HepG2 (cell line): Measurements from ENCODE around the gene MYL12B. TPM values are rescaled to one million over a fixed set of nuclear protein-coding genes. Genes with fewer than 3 reads are reported as not detected.

ENCODE experiments used
- ATAC-seq: fragments of 200-7000 bp; cut with Tn5 transposase; 3 replicates; pipeline ENCODE4 v1.9.1; 2020; ENCODE audit warnings: mild to moderate bottlenecking, moderate library complexity
- BruUV-seq: library from RNA; stranded (reverse); fragments of 400-500 nt; replicated peaks from 2 replicates; lab custom pipeline; 2021; lab: Mats Ljungman, UMichigan
- CTCF ChIA-PET: fragments of 300-600 bp; formaldehyde crosslinking; extraction: SDS; loops from one replicate; lab custom pipeline; 2021; ENCODE audit warnings: low total read pairs, inconsistent platforms, low intra/inter-chr PET ratio; lab: Yijun Ruan, JAX
- POLR2A ChIA-PET: fragments of 350-600 bp; sonication (Branson Sonifier 250); formaldehyde crosslinking; loops from one replicate; lab custom pipeline; 2020; ENCODE audit warnings: antibody characterized with exemption, inconsistent platforms; lab: Yijun Ruan, JAX
- DNase-seq: peaks from one replicate; pipeline ENCODE4 v3.0.0-alpha.2; 2015; ENCODE audit warnings: low spot score
- FAIRE-seq: peaks from 3 replicates; lab custom pipeline; 2011; peaks lifted over from hg19 to GRCh38; lab: Jason Lieb, UNC
- H2AFZ ChIP-seq: one replicate; pipeline ENCODE4 v1.6.1; 2011; ENCODE audit warnings: low read length, inconsistent platforms
- H3K27ac ChIP-seq: fragments of 300-600 bp; 3 replicates; pipeline ENCODE4 v1.8.0; 2011; ENCODE audit warnings: mixed run types, mild to moderate bottlenecking, mixed read lengths, low read length, inconsistent platforms; ENCODE audit not compliant: insufficient read depth; ENCODE audit errors: extremely low read length
- H3K27me3 ChIP-seq, 2 experiments: fragments of 200-600 bp in 1 of 2; 2 replicates in 1 of 2; 3 replicates in 1 of 2; pipeline versions ENCODE4 v1.6.0 to v1.8.0; 2011; ENCODE audit warnings: low read length in 2 of 2, mild to moderate bottlenecking in 2 of 2, moderate library complexity in 2 of 2, inconsistent platforms in 1 of 2; ENCODE audit not compliant: insufficient read depth in 2 of 2, control insufficient read depth in 1 of 2
- H3K36me3 ChIP-seq, 2 experiments: fragments of 200-600 bp in 1 of 2; replicated peaks in 1 of 2; 2 replicates in 1 of 2; 3 replicates in 1 of 2; pipeline versions ENCODE4 v1.5.1 to v1.8.0; 2011; ENCODE audit warnings: low read length in 2 of 2, inconsistent platforms in 1 of 2; ENCODE audit not compliant: insufficient read depth in 2 of 2, control insufficient read depth in 1 of 2
- H3K4me1 ChIP-seq: 2 replicates; pipeline ENCODE4 v1.5.1; 2012; ENCODE audit warnings: low read length, inconsistent platforms; ENCODE audit not compliant: insufficient read depth
- H3K4me2 ChIP-seq: 2 replicates; pipeline ENCODE4 v1.6.0; 2011; ENCODE audit warnings: low read depth, low read length, inconsistent platforms
- H3K4me3 ChIP-seq, 3 experiments: fragments of 200-600 bp in 1 of 3; sonication (generic), shearing (Covaris generic) in 1 of 3; replicated peaks in 1 of 3; 2 replicates each; pipeline ENCODE4 v1.5.1; 2011 to 2016; ENCODE audit warnings: low read length in 3 of 3, inconsistent platforms in 2 of 3, low read depth in 2 of 3, mild to moderate bottlenecking in 2 of 3, control low read depth in 1 of 3, mixed read lengths in 1 of 3; ENCODE audit not compliant: insufficient read depth in 1 of 3
- H3K79me2 ChIP-seq: one replicate; pipeline ENCODE4 v1.6.1; 2011; ENCODE audit warnings: low read length, inconsistent platforms; ENCODE audit not compliant: insufficient read depth
- H3K9ac ChIP-seq: 2 replicates; pipeline ENCODE4 v1.6.0; 2011; ENCODE audit warnings: mild to moderate bottlenecking, low read depth, low read length, inconsistent platforms; ENCODE audit not compliant: insufficient read depth
- H3K9me3 ChIP-seq: 2 replicates; pipeline ENCODE4 v1.5.1; 2012; ENCODE audit warnings: mild to moderate bottlenecking, low read length
- H4K20me1 ChIP-seq: 2 replicates; pipeline ENCODE4 v1.6.0; 2011; ENCODE audit warnings: inconsistent platforms, mild to moderate bottlenecking, low read length, moderate library complexity; ENCODE audit not compliant: insufficient read depth
- GATAD2A ChIP-seq: IDR thresholded peaks from 2 replicates; pipeline ENCODE4 v1.6.1; 2016
- RNF2 ChIP-seq: fragments of 450-650 bp; conservative IDR thresholded peaks from 2 replicates; pipeline ENCODE4 v1.6.1; 2016; ENCODE audit warnings: low read depth
- SNAPC4 ChIP-seq: sonication (generic); formaldehyde crosslinking; IDR thresholded peaks from 2 replicates; pipeline ENCODE4 v1.4.0; 2020; ENCODE audit warnings: mild to moderate bottlenecking, missing genetic modification reagents
- TBX2 ChIP-seq: sonication (generic); formaldehyde crosslinking; IDR thresholded peaks from 2 replicates; pipeline ENCODE4 v1.5.0; 2020; ENCODE audit warnings: missing genetic modification reagents, mild to moderate bottlenecking, borderline replicate concordance
- TCF7L2 ChIP-seq: IDR thresholded peaks from 2 replicates; pipeline ENCODE4 v1.6.1; 2011; ENCODE audit warnings: mild to moderate bottlenecking, low read depth, low read length, moderate library complexity
- ZNF207 ChIP-seq: fragments of 450-650 bp; IDR thresholded peaks from 2 replicates; pipeline ENCODE4 v1.6.1; 2016; ENCODE audit warnings: antibody characterized with exemption, borderline replicate concordance
- ZNF230 ChIP-seq: sonication (generic); formaldehyde crosslinking; IDR thresholded peaks from 2 replicates; pipeline ENCODE4 v1.4.0; 2020; ENCODE audit warnings: mild to moderate bottlenecking, missing genetic modification reagents
- ZNF564 ChIP-seq: sonication (generic); formaldehyde crosslinking; IDR thresholded peaks from 2 replicates; pipeline ENCODE4 v1.8.1; 2023; ENCODE audit warnings: mild to moderate bottlenecking, missing genetic modification reagents
- ZNF569 ChIP-seq: sonication (generic); formaldehyde crosslinking; IDR thresholded peaks from 2 replicates; pipeline ENCODE4 v1.5.0; 2020; ENCODE audit warnings: mild to moderate bottlenecking, missing genetic modification reagents, moderate library complexity, borderline replicate concordance
- ZNF704 ChIP-seq: sonication (generic); formaldehyde crosslinking; IDR thresholded peaks from 2 replicates; pipeline ENCODE4 v1.8.1; 2023; ENCODE audit warnings: mild to moderate bottlenecking, inconsistent platforms, moderate library complexity, missing genetic modification reagents, borderline replicate concordance
- WGBS: methylation state at CpG from one replicate; pipeline ENCODE4 v1.1.6; 2017; ENCODE audit warnings: low lambda C conversion rate; 5-methylcytosine and 5-hydroxymethylcytosine counted together
- in situ Hi-C: cut with HindIII; loops from 2 replicates; pipeline ENCODE4 v1.10.0; 2017; ENCODE audit warnings: low pct_unique_long_range_greater_than_20kb; ENCODE audit not compliant: extremely low pct_ligation_motif_present
- intact Hi-C: fragments of 100-400 bp; cut with micrococcal nuclease; formaldehyde crosslinking; loops from one replicate; pipeline ENCODE4 v1.10.0; 2022; ENCODE audit not compliant: unreplicated experiment
- polyA plus RNA-seq, 8 experiments: library from polyadenylated mRNA; depleted of rRNA in 3 of 8; stranded (reverse) in 7 of 8; unstranded in 1 of 8; fragments of >200 nt; fragmentation: Illumina TruSeq in 4 of 8; extraction: Trizol in 4 of 8; gene quantifications; 2 replicates each; pipeline versions ENCODE4 v1.2.1 to v1.2.3, GENCODE V29; 2011 to 2016; ENCODE audit warnings: low read depth in 4 of 8, missing spikeins in 1 of 8, mixed read lengths in 1 of 8; ENCODE audit not compliant: insufficient read depth in 1 of 8
- total RNA-seq, 5 experiments: library from RNA; depleted of rRNA; stranded (reverse); fragments of >200 nt; fragmentation: Illumina TruSeq; extraction: Trizol; gene quantifications; 2 replicates each; pipeline ENCODE4 v1.2.3, GENCODE V29; 2016; ENCODE audit warnings: low read depth in 1 of 5

Gene MYL12B
- total and polyA plus RNA-seq, 2 of the 13 experiments (the other 11 are each of a cell fraction or from before 2014, with no cell fraction given), result 265 to 340 TPM

- Histone ChIP-seq H3K4me1 (peaks cover 51% of the 10 kb centered on the region), H3K27me3 (no peaks in the 10 kb centered on the region; a peak in 2 of 5 replicates), H3K36me3 (no peaks in the 10 kb centered on the region; a peak in 1 of 5 replicates), H3K27ac (peak overlapping the region; percentile 93), H3K79me2 (peaks cover 62% of the 10 kb centered on the region), H3K4me3 (peak overlapping the region; percentile 66 to 93 (median 92)), H3K9ac (peak overlapping the region; percentile 94), H2AFZ (no peak overlapping the region), H3K4me2 (peak overlapping the region; percentile 96), H3K9me3 (peaks cover 4% of the 10 kb centered on the region; the same call in 1 of the 2 replicates), H4K20me1 (peaks cover 10% of the 10 kb centered on the region; the same call in 1 of the 2 replicates)
- ChIA-PET CTCF (interaction anchor here (1.0 to 2.5 kb wide), 4 partner anchors 8 to 314 kb away, joined by 3 to 16 read pairs (median 10); no protein-coding TSS in a partner anchor), POLR2A (interaction anchor here (0.6 to 5.4 kb wide), 39 partner anchors 8 to 481 kb away, joined by 3 to 54 read pairs (median 6); partner anchors contain the start of genes LPIN2, MYL12B and MYOM1)
- FAIRE-seq (no peak), ATAC-seq (peak; percentile 20), DNase-seq (no peak)
- WGBS, result 2% methylated on average over 21 of the region's 23 CpGs
- in situ Hi-C loops (loop anchor here (5.0 kb wide), 2 partner anchors 94 to 314 kb away; no protein-coding TSS in a partner anchor), intact Hi-C loops (loop anchor here (1.0 to 5.0 kb wide), 8 partner anchors 16 to 314 kb away; partner anchors contain the start of genes LPIN2 and MYL12B)
- BruUV-seq, result TSS peak; percentile 89
- TF ChIP-seq ZNF704 (CRISPR knock-in tag) (0 out of 2 replicates have a peak, but pooled peaks have one; percentile 50), ZNF564 (CRISPR knock-in tag) (peak; percentile 64; the same call in 1 of the 2 replicates), GATAD2A (CRISPR knock-in tag) (no peak), TBX2 (CRISPR knock-in tag) (no peak), TCF7L2 (no peak), ZNF569 (CRISPR knock-in tag) (no peak), ZNF230 (CRISPR knock-in tag) (no peak), RNF2 (no peak), ZNF207 (no peak), SNAPC4 (CRISPR knock-in tag) (0 out of 2 replicates have a peak, but pooled peaks have one; percentile 8)
Observed at GRCh38 chr18:3246635-3247239, 15.2 kb upstream of the MYL12B start.
